Measurements from ENCODE around the gene CAMTA1.
A peak's percentile ranks its signal among the peaks of the same experiment; 100 is the strongest.
"Not testable (repeated sequence)": the region's sequence is repeated elsewhere in the genome, so short reads cannot be mapped to it uniquely, and the experiment has no call there.

CAMTA1 gene, protein sequence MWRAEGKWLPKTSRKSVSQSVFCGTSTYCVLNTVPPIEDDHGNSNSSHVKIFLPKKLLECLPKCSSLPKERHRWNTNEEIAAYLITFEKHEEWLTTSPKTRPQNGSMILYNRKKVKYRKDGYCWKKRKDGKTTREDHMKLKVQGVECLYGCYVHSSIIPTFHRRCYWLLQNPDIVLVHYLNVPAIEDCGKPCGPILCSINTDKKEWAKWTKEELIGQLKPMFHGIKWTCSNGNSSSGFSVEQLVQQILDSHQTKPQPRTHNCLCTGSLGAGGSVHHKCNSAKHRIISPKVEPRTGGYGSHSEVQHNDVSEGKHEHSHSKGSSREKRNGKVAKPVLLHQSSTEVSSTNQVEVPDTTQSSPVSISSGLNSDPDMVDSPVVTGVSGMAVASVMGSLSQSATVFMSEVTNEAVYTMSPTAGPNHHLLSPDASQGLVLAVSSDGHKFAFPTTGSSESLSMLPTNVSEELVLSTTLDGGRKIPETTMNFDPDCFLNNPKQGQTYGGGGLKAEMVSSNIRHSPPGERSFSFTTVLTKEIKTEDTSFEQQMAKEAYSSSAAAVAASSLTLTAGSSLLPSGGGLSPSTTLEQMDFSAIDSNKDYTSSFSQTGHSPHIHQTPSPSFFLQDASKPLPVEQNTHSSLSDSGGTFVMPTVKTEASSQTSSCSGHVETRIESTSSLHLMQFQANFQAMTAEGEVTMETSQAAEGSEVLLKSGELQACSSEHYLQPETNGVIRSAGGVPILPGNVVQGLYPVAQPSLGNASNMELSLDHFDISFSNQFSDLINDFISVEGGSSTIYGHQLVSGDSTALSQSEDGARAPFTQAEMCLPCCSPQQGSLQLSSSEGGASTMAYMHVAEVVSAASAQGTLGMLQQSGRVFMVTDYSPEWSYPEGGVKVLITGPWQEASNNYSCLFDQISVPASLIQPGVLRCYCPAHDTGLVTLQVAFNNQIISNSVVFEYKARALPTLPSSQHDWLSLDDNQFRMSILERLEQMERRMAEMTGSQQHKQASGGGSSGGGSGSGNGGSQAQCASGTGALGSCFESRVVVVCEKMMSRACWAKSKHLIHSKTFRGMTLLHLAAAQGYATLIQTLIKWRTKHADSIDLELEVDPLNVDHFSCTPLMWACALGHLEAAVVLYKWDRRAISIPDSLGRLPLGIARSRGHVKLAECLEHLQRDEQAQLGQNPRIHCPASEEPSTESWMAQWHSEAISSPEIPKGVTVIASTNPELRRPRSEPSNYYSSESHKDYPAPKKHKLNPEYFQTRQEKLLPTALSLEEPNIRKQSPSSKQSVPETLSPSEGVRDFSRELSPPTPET (N-terminal part only)

DNA sequence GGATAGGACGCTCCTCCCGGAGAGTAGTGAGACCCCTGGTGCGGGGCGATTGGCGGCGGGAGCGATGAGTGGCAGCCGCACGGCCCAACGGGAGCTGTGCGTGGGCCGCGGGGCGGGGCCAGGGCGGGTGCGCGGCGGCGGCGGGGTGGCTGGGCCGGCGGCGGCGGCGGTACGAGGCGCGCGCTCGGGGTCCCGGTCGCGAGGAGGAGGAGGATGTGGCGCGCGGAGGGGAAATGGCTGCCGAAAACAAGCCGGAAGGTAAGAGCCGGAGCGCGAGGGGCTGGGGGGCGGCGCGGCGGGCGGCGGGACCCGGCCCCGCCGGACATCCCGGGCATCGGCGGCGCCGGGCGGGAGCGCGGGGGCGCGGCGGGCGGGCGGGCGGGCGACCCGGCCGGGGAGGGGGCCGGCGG lies at the start of gene CAMTA1:
CAMTA1 (plus strand) TSS at position 137 of the 410 bp plus-strand sequence; CDS start at position 214, 77 bp downstream.
- no peak for DNase-seq (ENCODE audit: low spot score)

DNA sequence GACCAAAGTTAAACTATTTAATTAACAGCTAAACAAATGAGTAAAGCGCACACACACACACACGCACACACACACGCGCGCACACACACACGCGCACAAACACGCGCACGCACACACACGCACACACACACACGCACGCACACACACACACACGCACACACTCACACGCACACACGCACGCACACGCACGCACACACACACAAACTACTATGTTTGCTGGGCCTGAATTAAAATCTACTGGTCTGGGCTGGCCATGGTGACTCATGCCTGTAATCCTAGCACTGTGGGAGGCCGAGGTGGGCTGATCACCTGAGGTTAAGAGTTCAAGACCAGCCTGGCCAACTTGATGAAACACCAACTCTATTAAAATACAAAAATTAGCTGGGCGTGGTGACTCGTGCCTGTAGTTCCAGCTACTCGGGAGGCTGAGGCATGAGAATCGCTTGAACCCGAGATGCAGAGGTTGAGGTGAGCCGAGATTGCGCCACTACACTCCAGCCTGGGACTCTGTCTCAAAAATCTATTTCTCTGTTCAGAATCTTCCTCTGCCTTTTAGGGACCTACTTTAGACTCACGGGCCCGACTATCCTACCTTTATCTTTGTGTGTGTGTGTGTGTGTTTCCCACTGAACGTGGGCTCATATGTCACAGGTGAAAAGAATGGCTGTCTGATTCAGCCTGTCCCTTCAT lies 46.1 kb upstream of the CAMTA1 start:
- no peak for DNase-seq (ENCODE audit: low spot score)

DNA sequence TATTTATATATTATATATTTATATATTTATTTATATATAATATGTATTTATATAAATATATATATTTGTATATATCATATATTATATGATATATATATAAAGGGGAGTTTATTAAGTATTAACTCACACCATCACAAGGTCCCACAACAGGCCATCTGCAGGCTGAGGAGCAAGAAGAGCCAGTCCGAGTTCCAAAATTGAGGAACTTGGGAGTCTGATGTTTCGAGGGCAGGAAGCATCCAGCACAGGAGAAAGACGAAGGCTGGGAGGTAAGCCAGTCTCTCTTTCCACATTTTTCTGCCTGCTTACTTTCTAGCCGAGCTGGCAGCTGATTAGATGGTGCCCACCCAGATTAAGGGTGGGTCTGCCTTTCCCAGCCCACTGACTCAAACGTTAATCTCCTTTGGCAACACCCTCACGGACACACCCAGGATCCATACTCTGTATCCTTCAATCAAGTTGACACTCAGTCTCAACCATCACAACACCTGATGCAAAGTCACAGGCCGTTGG lies 42.5 kb upstream of the CAMTA1 start:
- DNase-seq (ENCODE audit: low spot score): not testable (repeated sequence)

DNA sequence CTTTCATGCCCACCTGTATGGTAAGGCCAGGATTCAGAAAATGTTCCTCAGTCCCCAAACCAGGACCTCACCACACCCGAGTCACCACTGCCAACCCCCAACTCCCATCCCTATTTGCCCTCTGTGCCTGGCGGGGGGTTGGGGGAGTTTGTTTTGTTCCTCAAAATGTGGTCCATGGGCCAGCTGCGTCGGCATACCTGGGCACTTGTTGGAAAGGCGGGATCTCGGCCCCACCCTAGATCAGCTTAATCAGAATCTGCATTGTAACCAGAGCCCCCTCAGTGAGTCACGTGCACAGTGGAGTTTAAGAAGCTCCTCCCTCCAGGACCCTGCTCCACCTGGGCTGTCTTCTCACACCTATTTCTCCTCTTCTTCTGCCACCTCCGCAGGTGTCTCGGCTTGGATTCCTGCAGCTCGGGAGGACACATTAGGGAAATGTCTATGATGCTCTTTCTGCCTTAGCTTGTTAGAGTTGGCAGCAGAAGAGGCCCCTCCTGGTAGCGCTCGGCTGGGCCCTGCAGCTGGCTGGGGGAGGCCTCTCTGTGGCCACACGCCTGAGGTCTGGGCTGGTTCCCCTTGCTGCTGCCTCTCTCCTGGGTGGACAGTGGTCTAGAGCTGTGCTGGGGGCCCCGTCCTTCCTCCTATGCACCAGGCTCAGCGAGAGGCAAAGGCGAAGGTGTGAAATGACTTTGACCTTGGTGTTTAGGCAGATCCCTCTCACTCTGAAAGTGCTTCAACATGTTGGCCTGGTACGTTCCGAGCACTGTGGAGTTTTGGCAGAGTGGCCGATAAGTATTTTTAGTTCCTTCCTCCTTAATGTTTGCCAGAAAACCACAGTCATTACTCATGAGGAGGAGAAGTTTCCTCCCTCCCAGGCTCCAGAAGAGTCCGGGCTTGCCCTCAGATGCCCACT lies 41.8 kb upstream of the CAMTA1 start:
- DNase-seq (ENCODE audit: low spot score): no peak

DNA sequence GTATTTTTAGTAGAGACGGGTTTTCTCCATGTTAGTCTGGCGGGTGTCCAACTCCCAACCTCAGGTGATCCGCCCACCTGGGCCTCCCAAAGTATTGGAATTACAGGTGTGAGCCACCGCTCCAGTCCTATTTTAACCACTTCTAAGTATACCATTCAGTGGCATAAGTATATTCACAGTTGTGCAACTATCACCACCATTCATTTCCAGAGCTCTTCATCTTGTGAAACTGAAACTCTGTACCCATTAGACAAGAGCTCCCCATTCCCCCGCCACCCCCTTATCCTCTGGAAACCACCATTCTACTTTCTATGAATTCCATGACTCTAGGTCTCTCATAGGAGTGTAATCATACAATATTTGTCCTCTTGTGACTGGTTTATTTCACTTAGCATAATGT lies 40.2 kb upstream of the CAMTA1 start:
- no peak for DNase-seq (ENCODE audit: low spot score)

DNA sequence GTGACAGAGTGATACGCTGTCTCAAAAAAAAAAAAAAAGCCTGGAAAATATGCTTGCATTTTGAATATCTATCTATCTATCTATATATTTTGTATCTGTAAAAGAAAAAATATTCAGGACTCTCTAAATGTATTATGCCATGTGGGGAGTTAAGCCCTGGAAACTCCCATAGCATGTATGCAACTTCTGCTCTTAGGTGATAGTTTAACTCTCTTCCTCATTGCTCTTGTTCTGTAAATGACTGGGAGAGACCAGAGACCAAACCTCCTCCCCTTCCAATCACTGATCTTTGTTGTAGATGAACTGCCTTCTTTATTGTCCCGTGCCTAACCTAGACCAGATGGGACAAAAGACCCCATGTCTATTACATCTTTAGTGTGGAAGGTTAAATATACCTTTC lies 37.6 kb upstream of the CAMTA1 start:
- no peak for DNase-seq (ENCODE audit: low spot score)

DNA sequence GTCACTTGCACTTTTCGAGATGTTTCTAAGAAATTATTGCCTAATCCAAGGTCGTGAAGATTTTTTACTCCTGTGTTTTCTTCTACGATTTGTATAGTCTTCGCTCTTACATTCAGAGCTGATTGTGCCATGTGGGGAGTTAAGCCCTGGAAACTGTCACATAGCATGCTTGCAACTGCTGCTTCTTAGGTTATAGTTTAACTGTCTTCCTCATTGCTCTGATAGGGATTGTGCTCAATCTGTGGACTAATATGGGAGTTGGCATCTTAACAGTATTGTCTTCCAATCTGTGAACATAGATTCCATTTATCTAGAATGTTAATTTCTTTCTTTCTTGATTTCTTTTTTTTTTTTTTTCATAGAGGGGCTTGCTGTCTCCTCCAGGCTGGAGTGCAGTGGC lies 34.8 kb upstream of the CAMTA1 start:
- no peak for DNase-seq (ENCODE audit: low spot score)

DNA sequence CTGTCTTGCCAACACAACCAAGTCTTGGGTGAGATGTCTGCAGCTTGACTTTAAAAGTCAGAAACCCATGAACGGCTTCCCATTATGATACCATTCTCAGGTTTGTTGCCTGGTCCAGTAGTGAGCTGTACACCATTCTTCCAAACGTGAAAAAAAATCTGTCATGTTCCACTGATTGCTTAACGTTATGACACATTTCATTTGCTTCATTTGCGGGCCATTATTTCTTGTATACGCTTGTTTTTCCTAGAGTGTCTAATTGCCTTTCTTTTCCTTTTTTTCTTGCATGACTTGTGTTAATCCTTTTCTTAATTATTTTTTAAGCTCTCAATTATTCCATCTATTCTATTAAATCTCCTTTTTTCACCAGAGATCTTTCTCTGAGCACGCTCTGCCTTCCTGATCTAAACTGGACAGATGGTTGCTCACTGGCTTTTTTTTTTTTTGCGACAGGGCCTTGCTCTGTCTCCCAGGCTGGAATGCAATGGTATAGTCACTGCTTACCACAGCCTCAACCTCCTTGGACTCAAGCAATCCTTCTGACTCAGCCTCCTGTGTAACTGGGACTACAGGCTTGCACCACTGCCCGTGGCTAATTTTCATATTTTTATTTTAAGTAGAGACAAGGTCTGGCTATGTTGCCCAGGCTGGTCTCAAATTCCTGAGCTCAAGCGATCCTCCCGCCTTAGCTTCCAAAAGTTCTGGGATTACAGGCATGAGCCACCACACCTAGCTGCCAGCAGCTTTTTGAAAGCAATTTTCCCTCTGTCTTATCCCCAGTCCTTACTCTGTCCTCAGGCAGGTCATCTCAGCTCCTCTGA lies 31.7 kb upstream of the CAMTA1 start:
- peak; percentile 31 for DNase-seq (ENCODE audit: low spot score)

DNA sequence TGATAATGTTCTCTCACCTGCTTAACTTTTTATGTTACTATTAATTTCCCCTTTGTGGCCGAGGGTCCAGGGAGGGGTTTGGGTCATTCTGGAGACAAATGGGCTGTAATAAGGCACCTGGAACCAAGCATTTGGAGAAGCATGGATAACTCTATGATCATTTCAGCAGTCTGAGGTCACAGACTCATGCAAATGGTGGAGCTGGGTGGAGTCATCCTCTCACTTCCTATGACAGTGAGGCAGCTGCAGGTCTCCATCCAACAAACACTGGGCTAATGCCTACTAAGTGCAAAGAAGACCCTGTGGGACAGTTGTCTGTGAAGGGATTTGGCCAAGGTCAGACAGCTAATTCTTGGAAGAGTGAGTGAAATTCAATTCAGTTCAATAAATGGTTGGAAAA lies 28.8 kb upstream of the CAMTA1 start:
- no peak for DNase-seq (ENCODE audit: low spot score)

DNA sequence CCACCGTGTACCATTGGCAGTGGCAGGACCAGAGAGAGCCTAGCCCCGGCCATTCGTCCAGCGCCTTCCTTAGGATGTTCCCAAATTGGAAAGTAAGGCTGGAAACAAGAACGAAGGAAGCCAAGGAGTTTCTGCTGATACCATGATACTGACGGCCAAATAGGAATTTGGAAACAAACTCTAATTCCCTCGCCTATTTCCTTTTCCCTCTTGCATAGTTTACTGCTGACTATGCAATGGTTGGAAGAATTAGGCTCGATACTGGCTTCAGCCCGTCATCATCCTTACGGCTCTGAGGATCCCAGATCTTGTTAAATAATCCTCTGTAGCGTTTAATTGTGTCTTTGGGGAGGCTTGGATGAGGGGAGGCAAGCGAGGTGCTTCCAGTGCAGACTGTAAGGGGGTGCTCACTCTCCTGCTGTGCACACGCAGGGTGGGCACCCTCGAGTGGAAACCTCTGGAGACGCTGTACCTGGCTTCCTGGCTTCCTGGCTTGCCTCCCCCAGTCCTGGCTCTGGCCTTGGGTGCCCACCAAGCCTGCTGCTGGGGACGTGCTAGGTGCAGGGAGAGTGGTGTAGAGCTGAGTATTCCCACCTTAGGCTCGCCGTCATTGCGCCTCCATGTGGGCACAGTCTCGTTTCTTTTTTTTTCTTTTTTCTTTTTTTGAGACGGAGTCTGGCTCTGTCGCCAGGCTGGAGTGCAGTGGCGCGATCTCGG lies 27.4 kb upstream of the CAMTA1 start:
- DNase-seq (ENCODE audit: low spot score): no peak

DNA sequence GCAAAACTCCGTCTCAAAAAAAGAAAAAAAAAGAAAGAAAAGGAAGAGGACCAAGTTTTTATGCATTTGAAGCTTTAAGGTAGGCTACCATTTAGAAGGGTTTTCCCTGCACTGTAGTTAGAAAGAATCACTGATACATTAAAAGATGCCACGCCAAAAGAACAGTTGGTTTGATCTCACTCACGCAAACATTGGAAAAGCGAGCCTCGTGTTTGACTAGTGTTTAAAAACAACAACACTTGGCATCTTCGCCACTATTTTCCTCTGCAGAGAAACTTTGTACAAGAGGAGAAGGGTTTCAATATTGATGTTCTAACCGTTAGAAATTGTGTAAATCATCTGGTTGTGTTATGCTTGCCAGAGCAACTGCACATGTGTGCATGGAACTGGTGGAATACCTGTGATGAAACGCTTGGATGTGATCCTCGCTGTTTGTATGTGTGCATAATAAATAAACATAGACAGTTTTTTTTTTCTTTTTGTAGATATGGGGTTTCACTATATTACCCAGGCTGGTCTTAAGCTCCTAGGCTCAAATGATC lies 24.0 kb upstream of the CAMTA1 start:
- DNase-seq (ENCODE audit: low spot score): no peak

DNA sequence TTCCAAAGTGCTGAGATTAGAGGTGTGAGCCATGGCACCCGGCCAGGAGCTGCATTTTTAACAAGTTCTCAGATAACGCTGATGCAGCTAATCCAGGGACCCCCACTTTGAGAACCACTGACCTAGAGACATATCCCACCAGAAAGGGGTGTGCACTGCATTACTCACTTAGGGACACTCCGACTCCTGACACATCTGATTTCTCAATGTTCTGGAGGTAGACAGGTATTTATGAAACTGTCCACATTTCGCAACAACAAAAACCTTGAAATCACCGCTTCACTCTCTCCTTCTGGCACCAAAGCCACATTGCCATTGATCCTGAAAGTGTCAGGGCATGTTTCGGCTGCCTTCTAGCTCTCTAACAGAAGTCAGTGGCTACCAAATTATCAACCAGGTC lies 23.2 kb upstream of the CAMTA1 start:
- DNase-seq (ENCODE audit: low spot score): no peak

DNA sequence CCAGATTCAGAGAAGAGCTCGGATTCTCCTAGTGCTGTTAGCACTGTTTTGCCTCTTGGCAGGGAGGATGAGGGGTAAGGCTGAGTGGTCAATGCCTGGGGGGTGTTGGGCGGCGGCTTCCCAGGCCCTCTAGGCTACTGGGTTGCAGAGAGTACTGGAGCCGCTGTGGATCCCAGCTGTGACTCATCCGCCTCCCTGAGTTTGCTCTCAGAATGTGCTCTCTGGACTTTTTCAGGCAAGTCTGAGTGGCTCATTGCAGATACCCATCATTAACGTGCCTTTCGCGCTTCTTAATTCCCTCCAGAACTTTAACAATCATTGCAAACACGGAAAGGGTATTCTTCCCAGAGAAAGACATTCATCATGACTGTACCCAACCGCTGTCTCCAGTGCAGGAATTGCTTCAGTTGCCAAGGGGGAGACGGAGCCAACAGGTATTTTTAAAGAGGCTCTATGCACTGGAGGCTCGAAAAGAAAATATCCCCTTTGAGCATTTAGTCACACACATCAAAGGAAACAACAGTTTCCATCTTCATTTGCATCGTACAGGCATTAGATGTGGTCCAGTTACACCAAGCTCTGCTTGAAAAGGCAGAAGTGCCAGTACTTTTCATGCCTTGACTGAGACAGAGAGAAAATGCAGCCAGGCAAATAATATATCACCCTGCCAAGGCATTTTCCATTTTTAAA lies 14.4 kb upstream of the CAMTA1 start:
- no peak for DNase-seq (ENCODE audit: low spot score)

DNA sequence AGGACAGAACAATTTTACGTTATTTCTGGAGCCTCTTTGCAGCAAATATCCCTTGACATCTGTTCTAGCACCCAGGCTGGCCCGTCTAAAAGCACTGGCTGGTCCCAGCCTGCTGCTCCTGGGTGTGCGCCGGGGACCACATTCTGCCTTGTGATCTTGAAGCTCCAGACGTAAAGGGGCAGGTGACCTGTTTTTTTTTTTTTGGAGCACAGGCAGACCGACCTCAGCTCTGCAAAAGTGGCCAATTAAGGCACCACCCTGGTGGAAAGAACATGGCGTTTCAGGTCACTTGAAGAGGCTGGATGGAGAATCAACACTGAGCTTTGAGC lies 13.8 kb upstream of the CAMTA1 start:
- no peak for DNase-seq (ENCODE audit: low spot score)

DNA sequence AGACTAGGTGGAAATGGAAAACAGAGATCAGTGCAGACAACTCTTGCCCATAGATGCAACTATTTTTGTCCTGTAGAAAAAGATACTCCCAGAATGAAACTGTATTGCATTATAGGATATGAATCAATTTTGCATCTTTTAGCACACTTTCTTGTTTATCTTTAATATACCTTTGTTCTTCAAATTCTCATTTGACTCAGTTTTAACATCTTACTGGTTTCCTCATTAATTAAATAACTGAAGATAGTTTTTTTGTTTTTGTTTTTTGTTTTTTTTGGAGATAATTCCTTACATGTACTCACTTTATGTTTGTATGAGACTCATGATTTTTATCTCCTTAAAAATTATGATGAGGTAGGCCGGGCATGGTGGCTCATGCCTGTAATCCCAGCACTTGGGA lies 10.9 kb upstream of the CAMTA1 start:
- DNase-seq (ENCODE audit: low spot score): no peak

DNA sequence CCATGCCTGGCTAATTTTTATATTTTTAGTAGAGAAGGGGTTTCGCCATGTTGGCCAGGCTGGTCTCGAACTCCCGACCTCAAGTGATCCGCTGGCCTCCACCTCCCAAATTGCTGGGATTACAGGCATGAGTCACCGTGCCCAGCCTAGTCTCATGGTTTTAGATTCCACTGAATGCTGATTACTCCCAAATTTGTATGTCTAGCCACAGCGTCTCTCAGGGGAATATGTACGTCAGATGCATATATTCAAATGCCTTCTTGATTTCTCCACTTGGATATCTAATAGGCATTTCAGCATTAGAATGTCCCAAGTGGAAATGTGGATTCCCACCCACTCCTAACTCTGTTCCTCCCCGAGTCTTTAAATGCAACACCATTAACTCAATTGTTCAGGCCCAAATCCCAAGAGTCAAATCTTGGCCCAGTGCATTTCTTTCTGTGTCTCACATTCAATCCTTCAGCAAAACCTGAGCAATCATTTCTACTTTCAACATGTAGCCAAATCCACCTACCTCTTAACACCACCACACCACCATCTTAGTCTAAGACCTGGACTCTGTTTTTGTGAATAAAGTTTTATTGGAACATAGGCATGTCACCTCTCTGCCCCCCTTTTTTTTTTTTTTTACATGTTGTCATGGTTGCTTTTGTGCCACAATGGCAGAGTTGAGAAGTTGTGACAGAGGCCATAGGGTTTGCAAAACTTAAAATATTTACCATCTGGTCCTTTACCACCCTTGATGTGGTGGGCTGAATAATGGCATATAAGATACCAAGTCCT lies 9.8 kb upstream of the CAMTA1 start:
- no peak for DNase-seq (ENCODE audit: low spot score)

DNA sequence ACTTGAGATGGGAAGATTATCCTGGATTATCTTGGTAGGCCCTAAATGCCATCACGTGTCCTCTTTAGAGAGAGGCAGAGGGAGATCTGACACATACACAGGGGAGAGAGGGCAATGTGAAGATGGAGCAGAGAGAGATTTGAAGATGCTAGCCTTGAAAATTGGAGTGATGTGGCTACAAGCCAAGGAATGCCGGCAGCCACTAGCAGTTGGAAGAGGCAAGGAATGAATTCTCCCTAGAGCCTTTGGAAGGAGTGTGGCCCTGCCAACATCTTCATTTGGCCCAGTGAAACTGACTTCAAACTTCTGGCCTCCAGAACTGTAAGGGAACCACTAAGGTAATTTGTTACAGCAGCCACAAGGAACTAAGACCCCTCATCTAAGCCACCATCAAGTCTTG lies 8.9 kb upstream of the CAMTA1 start:
- DNase-seq (ENCODE audit: low spot score): no peak

All from RKO (cell line).